SK-N-SH treated with all-trans-retinoic acid at 6 μM for 48 hours (cell line): ENCODE data around the gene LCN2.

Experiments used
- ARNTL ChIP-seq: fragments of 450-650 bp; formaldehyde crosslinking; IDR thresholded peaks from 2 replicates; pipeline ENCODE4 v1.5.0; 2020; ENCODE audit warnings: low read depth, mild to moderate bottlenecking, moderate library complexity, borderline replicate concordance
- CREB5 ChIP-seq: fragments of 250-450 bp; sonication (Bioruptor Pico); IDR thresholded peaks from 2 replicates; pipeline ENCODE4 v1.5.1; 2020; ENCODE audit warnings: low read depth, mild to moderate bottlenecking, moderate library complexity
- ESRRG ChIP-seq: fragments of 250-450 bp; sonication (Bioruptor Pico); IDR thresholded peaks from 2 replicates; pipeline ENCODE4 v1.6.1; 2021; ENCODE audit warnings: mild to moderate bottlenecking
- OSR1 ChIP-seq: fragments of 250-450 bp; sonication (Bioruptor Pico); IDR thresholded peaks from 2 replicates; pipeline ENCODE4 v1.8.0; 2022; ENCODE audit warnings: moderate library complexity, mild to moderate bottlenecking, inconsistent platforms
- PATZ1 ChIP-seq: fragments of 250-450 bp; sonication (Bioruptor Pico); IDR thresholded peaks from 2 replicates; pipeline ENCODE4 v1.8.0; 2020; ENCODE audit warnings: mild to moderate bottlenecking, moderate library complexity, borderline replicate concordance
- RARB ChIP-seq: fragments of 250-450 bp; sonication (Bioruptor Pico); IDR thresholded peaks from 2 replicates; pipeline ENCODE4 v1.8.0; 2021; ENCODE audit warnings: mild to moderate bottlenecking, moderate library complexity
- SNAI2 ChIP-seq: fragments of 250-450 bp; sonication (Bioruptor Pico); IDR thresholded peaks from 2 replicates; pipeline ENCODE4 v1.5.0; 2020; ENCODE audit warnings: mild to moderate bottlenecking, moderate library complexity
- TOX ChIP-seq: fragments of 250-450 bp; sonication (Bioruptor Pico); IDR thresholded peaks from 2 replicates; pipeline ENCODE4 v1.8.0; 2021; ENCODE audit warnings: mild to moderate bottlenecking, moderate library complexity, borderline replicate concordance
- ZFP3 ChIP-seq: fragments of 250-450 bp; sonication (Bioruptor Pico); IDR thresholded peaks from 2 replicates; pipeline ENCODE4 v1.5.0; 2020; ENCODE audit warnings: mild to moderate bottlenecking, moderate library complexity
- ZFP30 ChIP-seq: fragments of 450-650 bp; formaldehyde crosslinking; IDR thresholded peaks from 2 replicates; pipeline ENCODE4 v1.5.0; 2022; ENCODE audit warnings: mild to moderate bottlenecking, moderate library complexity
- TF ChIP-seq, protein P1 (sequence below): fragments of 250-450 bp; sonication (Bioruptor Pico); IDR thresholded peaks from 2 replicates; pipeline ENCODE4 v1.8.0; 2021; ENCODE audit warnings: low read depth, mild to moderate bottlenecking, moderate library complexity, borderline replicate concordance

DNA sequence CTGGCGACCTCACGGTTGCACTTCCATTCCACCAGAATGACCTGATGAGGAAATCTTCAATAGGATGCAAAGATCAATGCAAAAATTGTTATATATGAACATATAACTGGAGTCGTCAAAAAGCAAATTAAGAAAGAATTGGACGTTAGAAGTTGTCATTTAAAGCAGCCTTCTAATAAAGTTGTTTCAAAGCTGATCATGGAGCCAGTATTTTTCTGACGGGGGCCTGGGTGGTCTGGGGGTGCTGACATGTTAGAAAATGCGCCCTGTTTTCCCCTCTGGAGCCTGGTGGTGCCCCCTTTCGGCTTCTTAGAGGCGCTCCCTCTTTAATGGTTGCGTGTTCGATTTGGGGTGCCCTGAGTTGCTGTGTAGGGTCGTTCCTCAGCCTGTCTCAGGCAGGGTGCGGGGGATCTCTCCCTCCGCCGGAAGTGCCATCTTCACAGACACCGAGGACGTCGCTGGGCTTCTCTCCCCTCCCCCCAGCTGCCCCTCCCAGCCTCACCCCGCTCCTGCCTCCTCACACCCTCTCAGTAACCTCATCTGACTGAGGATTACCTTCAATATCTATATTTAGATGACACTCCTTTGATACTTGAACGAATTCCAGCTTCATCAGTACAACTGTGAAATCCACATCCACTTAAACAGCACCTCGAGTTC lies 40.1 kb upstream of the LCN2 start:
- TF ChIP-seq RARB (CRISPR knock-in tag) (no peak), ZFP3 (no peak), ZFP30 (no peak), PATZ1 (CRISPR knock-in tag) (no peak), SNAI2 (CRISPR knock-in tag) (no peak), ESRRG (CRISPR knock-in tag) (no peak), OSR1 (CRISPR knock-in tag) (no peak), ARNTL (CRISPR knock-in tag) (no peak), TOX (no peak), CREB5 (no peak)
- TF ChIP-seq, protein P1, sequence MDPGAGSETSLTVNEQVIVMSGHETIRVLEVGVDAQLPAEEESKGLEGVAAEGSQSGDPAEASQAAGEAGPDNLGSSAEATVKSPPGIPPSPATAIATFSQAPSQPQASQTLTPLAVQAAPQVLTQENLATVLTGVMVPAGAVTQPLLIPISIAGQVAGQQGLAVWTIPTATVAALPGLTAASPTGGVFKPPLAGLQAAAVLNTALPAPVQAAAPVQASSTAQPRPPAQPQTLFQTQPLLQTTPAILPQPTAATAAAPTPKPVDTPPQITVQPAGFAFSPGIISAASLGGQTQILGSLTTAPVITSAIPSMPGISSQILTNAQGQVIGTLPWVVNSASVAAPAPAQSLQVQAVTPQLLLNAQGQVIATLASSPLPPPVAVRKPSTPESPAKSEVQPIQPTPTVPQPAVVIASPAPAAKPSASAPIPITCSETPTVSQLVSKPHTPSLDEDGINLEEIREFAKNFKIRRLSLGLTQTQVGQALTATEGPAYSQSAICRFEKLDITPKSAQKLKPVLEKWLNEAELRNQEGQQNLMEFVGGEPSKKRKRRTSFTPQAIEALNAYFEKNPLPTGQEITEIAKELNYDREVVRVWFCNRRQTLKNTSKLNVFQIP, result no peak
